ENCODE measurements around the gene ANKRD42.

Gene ANKRD42

DNA sequence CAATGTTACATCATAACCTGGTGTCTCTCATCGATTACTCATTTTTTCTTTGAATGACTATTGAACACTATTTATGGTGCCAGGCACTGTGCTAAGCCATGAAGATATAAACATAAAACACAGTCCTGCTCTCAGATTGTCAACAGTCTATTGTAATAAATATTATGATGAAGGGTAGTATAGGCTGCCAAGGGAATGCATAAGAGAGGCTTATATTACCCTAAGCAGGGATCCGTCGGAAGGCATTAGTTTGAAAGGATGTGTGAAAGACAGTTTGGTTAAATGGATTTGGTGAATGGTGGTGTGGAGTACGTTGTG is 99.9 kb downstream of the ANKRD42 start:
- no peak for DNase-seq

DNA sequence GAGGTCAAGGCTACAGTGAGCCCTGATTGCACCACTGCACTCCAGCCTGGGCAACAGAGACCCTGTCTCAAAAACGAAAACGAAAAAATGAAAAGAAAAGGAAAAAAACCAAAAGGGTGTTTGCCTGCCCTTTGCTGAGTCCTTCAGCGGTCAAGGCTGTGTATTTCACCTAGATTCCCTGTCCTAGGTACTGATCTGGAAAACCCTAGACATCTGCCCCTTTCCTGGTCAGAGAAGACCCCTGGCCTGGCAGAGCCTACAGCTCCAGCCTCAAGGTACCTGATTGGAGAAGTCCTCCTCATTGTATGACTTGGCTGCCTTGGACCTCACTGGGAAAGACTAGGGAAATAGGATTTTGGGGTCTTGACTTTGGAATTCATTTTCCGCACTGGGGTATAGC is 100.7 kb downstream of the ANKRD42 start:
- DNase-seq: no peak
